WTC11 (cell line): ENCODE measurements around the gene ERP29. TPM values are rescaled to one million over a fixed set of nuclear protein-coding genes. Genes with fewer than 3 reads are reported as not detected.
"Not testable (repeated sequence)": the region's sequence is repeated elsewhere in the genome, so short reads cannot be mapped to it uniquely, and the experiment has no call there.

Experiments
- ATAC-seq: fragments of 200-7000 bp; cut with Tn5 transposase; 2 replicates; pipeline ENCODE4 v1.10.0; 2021; ENCODE audit warnings: mild to moderate bottlenecking, moderate library complexity
- CTCF ChIA-PET: fragments of 300-600 bp; sonication (Branson Sonifier 250); formaldehyde crosslinking; loops from one replicate; lab custom pipeline; 2021; ENCODE audit warnings: antibody characterized with exemption; lab: Charles Lee
- POLR2A ChIA-PET: fragments of 350-600 bp; sonication (Branson Sonifier 250); formaldehyde crosslinking; loops from one replicate; lab custom pipeline; 2021; ENCODE audit warnings: antibody characterized with exemption; lab: Charles Lee
- DNase-seq: peaks from one replicate; pipeline ENCODE4 v3.0.0; 2021; ENCODE audit warnings: low spot score
- H3K27ac Mint-ChIP-seq: 2 replicates; pipeline ENCODE4 v1.8.0; 2021; ENCODE audit warnings: mixed read lengths
- H3K27me3 Mint-ChIP-seq: 2 replicates; pipeline ENCODE4 v1.8.0; 2021; ENCODE audit warnings: low read depth, mild to moderate bottlenecking, moderate library complexity, mixed read lengths
- H3K36me3 Mint-ChIP-seq: 2 replicates; pipeline ENCODE4 v1.8.0; 2021; ENCODE audit warnings: mixed read lengths
- H3K4me1 Mint-ChIP-seq: 2 replicates; pipeline ENCODE4 v1.8.0; 2022; ENCODE audit warnings: mixed read lengths
- H3K4me3 Mint-ChIP-seq: 2 replicates; pipeline ENCODE4 v1.8.0; 2021; ENCODE audit warnings: mild to moderate bottlenecking, moderate library complexity, mixed read lengths
- H3K9me3 Mint-ChIP-seq: 2 replicates; pipeline ENCODE4 v1.8.0; 2021; ENCODE audit warnings: mixed read lengths
- CBFB ChIP-seq: sonication (generic); formaldehyde crosslinking; IDR thresholded peaks from 2 replicates; pipeline ENCODE4 v1.8.1; 2022; ENCODE audit warnings: mild to moderate bottlenecking, low read depth, missing genetic modification reagents
- CDX4 ChIP-seq: fragments of 250-450 bp; sonication (Bioruptor Pico); IDR thresholded peaks from 2 replicates; pipeline ENCODE4 v1.9.0; 2021; ENCODE audit warnings: moderate library complexity, mild to moderate bottlenecking, inconsistent platforms, borderline replicate concordance
- CTCF ChIP-seq: fragments of 200-600 bp; IDR thresholded peaks from 2 replicates; pipeline ENCODE4 v1.8.0; 2022; ENCODE audit warnings: antibody characterized with exemption
- E2F1 ChIP-seq: sonication (generic); formaldehyde crosslinking; IDR thresholded peaks from 2 replicates; pipeline ENCODE4 v1.8.0; 2022; ENCODE audit warnings: mild to moderate bottlenecking, missing genetic modification reagents
- GRHL2 ChIP-seq: fragments of 250-450 bp; sonication (Bioruptor Pico); IDR thresholded peaks from 2 replicates; pipeline ENCODE4 v1.8.0; 2022; ENCODE audit warnings: mild to moderate bottlenecking, moderate library complexity; ENCODE audit not compliant: insufficient replicate concordance, severe bottlenecking
- GTF2I ChIP-seq: fragments of 250-450 bp; sonication (Bioruptor Pico); conservative IDR thresholded peaks from 2 replicates; pipeline ENCODE4 v1.4.0; 2021; ENCODE audit warnings: mild to moderate bottlenecking
- IRF1 ChIP-seq: sonication (generic); formaldehyde crosslinking; IDR thresholded peaks from 2 replicates; pipeline ENCODE4 v1.8.0; 2023; ENCODE audit warnings: missing genetic modification reagents
- KAT7 ChIP-seq: sonication (generic); formaldehyde crosslinking; IDR thresholded peaks from 2 replicates; pipeline ENCODE4 v1.8.1; 2023; ENCODE audit warnings: missing genetic modification reagents, mild to moderate bottlenecking, borderline replicate concordance
- MYBL2 ChIP-seq: sonication (generic); formaldehyde crosslinking; IDR thresholded peaks from 2 replicates; pipeline ENCODE4 v1.8.1; 2023; ENCODE audit warnings: mild to moderate bottlenecking, moderate library complexity, missing genetic modification reagents
- NFATC4 ChIP-seq: fragments of 250-450 bp; sonication (Bioruptor Pico); IDR thresholded peaks from 2 replicates; pipeline ENCODE4 v1.9.0; 2021; ENCODE audit warnings: mild to moderate bottlenecking
- NFE2L1 ChIP-seq: sonication (generic); formaldehyde crosslinking; IDR thresholded peaks from 2 replicates; pipeline ENCODE4 v1.8.1; 2023; ENCODE audit warnings: missing genetic modification reagents
- NR1H2 ChIP-seq: sonication (generic); formaldehyde crosslinking; IDR thresholded peaks from 2 replicates; pipeline ENCODE4 v1.9.0; 2021; ENCODE audit warnings: mild to moderate bottlenecking, moderate library complexity, missing genetic modification reagents
- SMAD3 ChIP-seq: sonication (generic); formaldehyde crosslinking; IDR thresholded peaks from 2 replicates; pipeline ENCODE4 v1.8.0; 2022; ENCODE audit warnings: missing genetic modification reagents, mild to moderate bottlenecking, borderline replicate concordance
- SP1 ChIP-seq: sonication (generic); formaldehyde crosslinking; conservative IDR thresholded peaks from 2 replicates; pipeline ENCODE4 v1.8.1; 2022; ENCODE audit warnings: missing genetic modification reagents
- USF1 ChIP-seq: sonication (generic); formaldehyde crosslinking; IDR thresholded peaks from 2 replicates; pipeline ENCODE4 v1.8.0; 2022; ENCODE audit warnings: mild to moderate bottlenecking, missing genetic modification reagents
- ZMAT4 ChIP-seq: fragments of 250-450 bp; sonication (Bioruptor Pico); IDR thresholded peaks from 2 replicates; pipeline ENCODE4 v1.9.0; 2021; ENCODE audit warnings: mild to moderate bottlenecking
- ZNF138 ChIP-seq: sonication (generic); formaldehyde crosslinking; conservative IDR thresholded peaks from 2 replicates; pipeline ENCODE4 v1.8.1; 2022; ENCODE audit warnings: mild to moderate bottlenecking, moderate library complexity, missing genetic modification reagents
- ZNF416 ChIP-seq: fragments of 250-450 bp; sonication (Bioruptor Pico); IDR thresholded peaks from 2 replicates; pipeline ENCODE4 v1.9.0; 2021; ENCODE audit warnings: mild to moderate bottlenecking, inconsistent platforms
- total RNA-seq: library from RNA; stranded (reverse); gene quantifications from 3 replicates; pipeline ENCODE4 v1.2.3, GENCODE V29; 2021
- TF ChIP-seq, protein P1 (sequence below): sonication (generic); formaldehyde crosslinking; IDR thresholded peaks from 2 replicates; pipeline ENCODE4 v1.8.1; 2023; ENCODE audit warnings: mild to moderate bottlenecking, missing genetic modification reagents, moderate library complexity

The ERP29 gene
- total RNA-seq, 1 experiment from 2014 or later = 162 TPM

- Mint-ChIP-seq H3K9me3 (no peaks in the 10 kb centered on the region), H3K36me3 (no peaks in the 10 kb centered on the region), H3K4me1 (peaks cover 9% of the 10 kb centered on the region), H3K27me3 (no peaks in the 10 kb centered on the region), H3K27ac (no peak overlapping the region)
- ATAC-seq (no peak), DNase-seq (no peak)
- CTCF ChIA-PET = interaction anchor here (1.0 to 1.6 kb wide), 2 partner anchors 12 to 53 kb away, joined by 3 to 7 read pairs; no protein-coding TSS in a partner anchor
- no peak for TF ChIP-seq KAT7 (CRISPR knock-in tag)
- no peak for TF ChIP-seq CTCF
- TF ChIP-seq E2F1 (CRISPR knock-in tag) = no peak
- TF ChIP-seq MYBL2 (CRISPR knock-in tag) = no peak
- TF ChIP-seq ZNF416 (CRISPR knock-in tag) = no peak
- no peak for TF ChIP-seq CDX4 (CRISPR knock-in tag)
- TF ChIP-seq IRF1 (CRISPR knock-in tag) = no peak
- TF ChIP-seq ZNF138 (CRISPR knock-in tag) = no peak
- no peak for TF ChIP-seq NR1H2 (CRISPR knock-in tag)
- no peak for TF ChIP-seq CBFB
- TF ChIP-seq GTF2I (CRISPR knock-in tag) = no peak
- TF ChIP-seq SP1 (CRISPR knock-in tag) = no peak
- no peak for TF ChIP-seq USF1 (CRISPR knock-in tag)
- TF ChIP-seq SMAD3 (CRISPR knock-in tag) = no peak
- no peak for TF ChIP-seq NFATC4 (CRISPR knock-in tag)
- no peak for TF ChIP-seq NFE2L1
- TF ChIP-seq ZMAT4 = no peak
- TF ChIP-seq, protein P1, sequence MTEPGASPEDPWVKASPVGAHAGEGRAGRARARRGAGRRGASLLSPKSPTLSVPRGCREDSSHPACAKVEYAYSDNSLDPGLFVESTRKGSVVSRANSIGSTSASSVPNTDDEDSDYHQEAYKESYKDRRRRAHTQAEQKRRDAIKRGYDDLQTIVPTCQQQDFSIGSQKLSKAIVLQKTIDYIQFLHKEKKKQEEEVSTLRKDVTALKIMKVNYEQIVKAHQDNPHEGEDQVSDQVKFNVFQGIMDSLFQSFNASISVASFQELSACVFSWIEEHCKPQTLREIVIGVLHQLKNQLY (CRISPR knock-in tag) = no peak
- TF ChIP-seq GRHL2 = no peak
- TF ChIP-seq, all 79 proteins: peak for 0
- no peak overlapping the region for H3K4me3 Mint-ChIP-seq
- POLR2A ChIA-PET = no interaction called here
Measured at GRCh38 chr12:111998015-111998414, 15.2 kb upstream of the ERP29 start.

DNA sequence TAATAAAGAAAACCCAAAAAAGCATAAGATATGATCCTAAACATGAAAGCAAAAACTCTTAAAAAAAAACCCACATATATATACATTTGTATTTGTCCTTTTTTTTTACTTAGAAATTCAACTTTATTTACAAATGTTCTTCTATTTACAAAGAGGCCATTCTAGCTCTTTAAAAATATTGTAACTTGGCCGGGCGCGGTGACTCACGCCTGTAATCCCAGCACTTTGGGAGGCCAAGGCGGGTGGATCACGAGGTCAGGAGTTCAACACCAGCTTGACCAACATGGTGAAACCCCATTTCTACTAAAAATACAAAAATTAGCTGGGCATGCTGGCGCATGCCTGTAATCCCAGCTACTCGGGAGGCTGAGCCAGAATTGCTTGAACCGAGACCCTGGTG is 14.1 kb upstream of the ERP29 start:
- H3K27ac Mint-ChIP-seq, POLR2A ChIA-PET: not testable (repeated sequence)

More for the DNA sequence above, 14.1 kb upstream of the ERP29 start:
- not testable (repeated sequence) for H3K4me1 Mint-ChIP-seq, H3K27me3 Mint-ChIP-seq, DNase-seq, H3K36me3 Mint-ChIP-seq, H3K9me3 Mint-ChIP-seq, H3K4me3 Mint-ChIP-seq, ATAC-seq
- CTCF ChIA-PET = interaction anchor here (1.6 kb wide), 1 partner anchor 54 kb away, joined by 7 read pairs; no protein-coding TSS in a partner anchor
